HG03457 (cell line): ENCODE data around the gene TYR.
"Not testable (repeated sequence)": the region's sequence is repeated elsewhere in the genome, so short reads cannot be mapped to it uniquely, and the experiment has no call there.

Experiments
- ATAC-seq: cut with Tn5 transposase; IDR thresholded peaks from one replicate; pipeline ENCODE4 v1.9.1; 2021; ENCODE audit warnings: moderate number of reproducible peaks; ENCODE audit not compliant: unreplicated experiment

The TYR gene

GRCh38 chr11:89342880-89343572 is 165.4 kb downstream of the TYR start:
- ATAC-seq, result not testable (repeated sequence)
